K562 (cell line): ENCODE measurements around the gene GPR149. TPM values are rescaled to one million over a fixed set of nuclear protein-coding genes. Genes with fewer than 3 reads are reported as not detected.
A peak's percentile ranks its signal among the peaks of the same experiment; 100 is the strongest.

Experiments used
- GATA2 ChIP-seq: sonication (generic); formaldehyde crosslinking; IDR thresholded peaks from 2 replicates; pipeline ENCODE4 v1.4.0; 2020; ENCODE audit warnings: mild to moderate bottlenecking, missing genetic modification reagents
- MNT ChIP-seq, 2 experiments: fragments of 450-650 bp; conservative IDR thresholded peaks; 2 replicates each; pipeline ENCODE4 v1.6.1; 2017; ENCODE audit warnings: mild to moderate bottlenecking in 2 of 2, moderate library complexity in 2 of 2
- NFE2L1 ChIP-seq: fragments of 450-650 bp; IDR thresholded peaks from 2 replicates; pipeline ENCODE4 v1.6.1; 2016; ENCODE audit warnings: missing genetic modification characterization, low read depth, mild to moderate bottlenecking, missing compliant biosample characterization, moderate library complexity, borderline replicate concordance
- TRIM25 ChIP-seq: fragments of 450-650 bp; IDR thresholded peaks from 2 replicates; pipeline ENCODE4 v1.7.0; 2016; ENCODE audit warnings: borderline replicate concordance
- VEZF1 ChIP-seq: fragments of 200-800 bp; sonication (Bioruptor generic); IDR thresholded peaks from 2 replicates; pipeline ENCODE4 v1.6.1; 2017; ENCODE audit warnings: missing genetic modification characterization, missing compliant biosample characterization
- YY1 ChIP-seq, 3 experiments: IDR thresholded peaks; 2 replicates each; pipeline ENCODE4 v1.6.1; 2011; ENCODE audit warnings: low read length in 2 of 3, mild to moderate bottlenecking in 2 of 3, moderate library complexity in 2 of 3, borderline replicate concordance in 1 of 3, control low read depth in 1 of 3, low read depth in 1 of 3; ENCODE audit not compliant: insufficient read depth in 3 of 3, insufficient replicate concordance in 2 of 3, control insufficient read depth in 1 of 3, insufficient read length in 1 of 3; ENCODE audit errors: extremely low read depth in 1 of 3
- ZBTB40 ChIP-seq, 2 experiments: fragments of 450-650 bp in 1 of 2; sonication (generic) in 1 of 2; formaldehyde crosslinking in 1 of 2; IDR thresholded peaks; 2 replicates each; pipeline versions ENCODE4 v1.7.1 to v1.9.0; 2016 to 2022; ENCODE audit warnings: inconsistent platforms in 1 of 2, mild to moderate bottlenecking in 1 of 2, missing genetic modification reagents in 1 of 2
- polyA plus RNA-seq, 8 experiments: library from polyadenylated mRNA; depleted of rRNA in 4 of 8; stranded (reverse) in 5 of 8; unstranded in 3 of 8; fragments of >200 nt; fragmentation: Nextera tagmentation in 2 of 8; fragmentation: Illumina TruSeq in 1 of 8; extraction: Ambion mirVana in 2 of 8; extraction: Trizol in 1 of 8; gene quantifications; 2 replicates each; pipeline versions ENCODE4 v1.2.1 to v1.2.3, GENCODE V29; 2011 to 2014; ENCODE audit warnings: inconsistent platforms in 1 of 8, missing spikeins in 1 of 8
- total RNA-seq, 7 experiments: library from RNA; depleted of rRNA in 6 of 7; stranded (reverse); fragments of >200 nt in 6 of 7; fragmentation: Illumina TruSeq in 2 of 7; extraction: Trizol in 2 of 7; gene quantifications; 2 replicates each; pipeline versions ENCODE4 v1.2.1 to v1.2.3, GENCODE V29; 2011 to 2021; ENCODE audit warnings: low replicate concordance in 1 of 7

Gene GPR149
- total and polyA plus RNA-seq, 9 of the 15 experiments (the other 6 are each of a cell fraction or from before 2014, with no cell fraction given) = not detected

GRCh38 chr3:154323891-154324738 is 105.9 kb downstream of the GPR149 start, which contains the start of gene DHX36 (continued):
- TF ChIP-seq YY1 (IDR thresholded peaks at IDR 0.05; ENCODE audit: borderline replicate concordance in 1 of 3, control insufficient read depth in 1 of 3, extremely low read depth in 1 of 3, insufficient read depth in 3 of 3, insufficient read length in 1 of 3, insufficient replicate concordance in 2 of 3, low read depth in 1 of 3, low read length in 2 of 3) (peak; percentile 63 to 95 (median 92)), TRIM25 (no peak), VEZF1 (peak; percentile 45; the same call in 1 of the 2 replicates), GATA2 (CRISPR knock-in tag) (0 out of 2 replicates have a peak, but pooled peaks have one; percentile 18), MNT (conservative IDR thresholded peaks at IDR 0.05) (peak; percentile 66 to 85), NFE2L1 (tag) (no peak), ZBTB40 (IDR thresholded peaks at IDR 0.05) (peak; percentile 94), ZBTB40 (CRISPR knock-in tag; IDR thresholded peaks at IDR 0.05) (no peak)
